Transverse colon (tissue), 4 donors: ENCODE measurements around the gene MEX3C.

ENCODE experiments used
- EP300 ChIP-seq: sonication (generic); formaldehyde crosslinking; IDR thresholded peaks from one replicate; pipeline ENCODE4 v1.6.1; 2017; ENCODE audit warnings: antibody characterized with exemption, low read depth
- POLR2A ChIP-seq: fragments of 450-650 bp; IDR thresholded peaks from one replicate; pipeline ENCODE4 v1.6.1; 2016; ENCODE audit warnings: antibody characterized with exemption, mild to moderate bottlenecking, moderate library complexity
- POLR2AphosphoS5 ChIP-seq, 3 donors: sonication (generic); formaldehyde crosslinking; IDR thresholded peaks; one replicate each; pipeline ENCODE4 v1.6.1; 2016; ENCODE audit warnings: antibody characterized with exemption in 3 of 3
- TF ChIP-seq, protein P1 (sequence below), 5 experiments: fragments of 200-600 bp in 3 of 5; fragments of 450-650 bp in 2 of 5; sonication (generic) in 3 of 5; IDR thresholded peaks; 1 replicate in 2 of 5; 2 replicates in 3 of 5; pipeline ENCODE4 v1.5.1; 2016 to 2017; ENCODE audit warnings: antibody characterized with exemption in 5 of 5, inconsistent platforms in 3 of 5, mild to moderate bottlenecking in 2 of 5, moderate library complexity in 1 of 5

DNA sequence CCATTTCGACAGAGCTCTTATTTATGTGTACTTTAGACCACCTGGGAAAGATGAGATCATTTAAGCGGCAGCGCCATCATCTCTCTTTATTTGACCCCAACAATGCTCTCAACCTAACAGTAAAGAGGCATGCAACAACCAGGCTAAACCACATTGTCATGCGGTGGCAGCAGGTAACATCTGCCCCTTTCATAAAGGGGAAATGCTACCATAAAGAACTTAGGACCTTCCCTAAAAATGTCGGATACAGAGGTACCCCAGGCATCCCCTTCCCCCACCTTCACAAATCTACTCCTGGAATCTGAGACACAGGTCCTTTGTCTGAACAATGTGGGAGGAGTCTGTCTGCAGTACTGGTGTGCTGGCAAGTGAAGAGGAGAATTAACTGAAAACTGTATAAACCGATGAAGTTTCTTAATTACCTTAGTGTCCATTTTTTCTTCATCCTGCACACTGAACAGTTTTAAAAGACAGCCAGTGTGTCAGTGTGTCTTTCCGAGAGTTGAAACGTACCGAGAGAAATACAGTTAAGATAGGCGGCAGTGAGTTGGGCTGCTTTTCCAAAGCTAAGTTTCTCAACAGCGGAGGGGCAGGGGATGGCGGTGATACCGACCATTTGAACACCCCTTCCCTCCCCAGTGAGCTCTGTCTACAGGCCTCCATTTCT, 1.9 kb downstream of the MEX3C start:
- TF ChIP-seq, protein P1, sequence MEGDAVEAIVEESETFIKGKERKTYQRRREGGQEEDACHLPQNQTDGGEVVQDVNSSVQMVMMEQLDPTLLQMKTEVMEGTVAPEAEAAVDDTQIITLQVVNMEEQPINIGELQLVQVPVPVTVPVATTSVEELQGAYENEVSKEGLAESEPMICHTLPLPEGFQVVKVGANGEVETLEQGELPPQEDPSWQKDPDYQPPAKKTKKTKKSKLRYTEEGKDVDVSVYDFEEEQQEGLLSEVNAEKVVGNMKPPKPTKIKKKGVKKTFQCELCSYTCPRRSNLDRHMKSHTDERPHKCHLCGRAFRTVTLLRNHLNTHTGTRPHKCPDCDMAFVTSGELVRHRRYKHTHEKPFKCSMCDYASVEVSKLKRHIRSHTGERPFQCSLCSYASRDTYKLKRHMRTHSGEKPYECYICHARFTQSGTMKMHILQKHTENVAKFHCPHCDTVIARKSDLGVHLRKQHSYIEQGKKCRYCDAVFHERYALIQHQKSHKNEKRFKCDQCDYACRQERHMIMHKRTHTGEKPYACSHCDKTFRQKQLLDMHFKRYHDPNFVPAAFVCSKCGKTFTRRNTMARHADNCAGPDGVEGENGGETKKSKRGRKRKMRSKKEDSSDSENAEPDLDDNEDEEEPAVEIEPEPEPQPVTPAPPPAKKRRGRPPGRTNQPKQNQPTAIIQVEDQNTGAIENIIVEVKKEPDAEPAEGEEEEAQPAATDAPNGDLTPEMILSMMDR (IDR thresholded peaks at IDR 0.05): no peak
- peak in 2 of 3 donors; percentile 20 to 48 for TF ChIP-seq POLR2AphosphoS5 (IDR thresholded peaks at IDR 0.05)
- TF ChIP-seq POLR2A: no peak
- TF ChIP-seq EP300: no peak
